Suprapubic skin (tissue), 4 donors: Measurements from ENCODE around the gene BOLA1. TPM values are rescaled to one million over a fixed set of nuclear protein-coding genes. Genes with fewer than 3 reads are reported as not detected.

Experiments
- DNase-seq, 2 donors: peaks; one replicate each; pipeline ENCODE4 v3.0.0-alpha.2; 2019; ENCODE audit warnings: low spot score in 2 of 2
- H3K27ac ChIP-seq: fragments of 200-600 bp; sonication (generic); one replicate; pipeline ENCODE4 v1.5.1; 2019
- H3K27me3 ChIP-seq: fragments of 200-600 bp; sonication (generic); one replicate; pipeline ENCODE4 v1.5.1; 2019
- H3K36me3 ChIP-seq: fragments of 200-600 bp; sonication (generic); one replicate; pipeline ENCODE4 v1.5.1; 2019
- H3K4me1 ChIP-seq: fragments of 200-600 bp; sonication (generic); one replicate; pipeline ENCODE4 v1.5.1; 2019
- H3K4me3 ChIP-seq: fragments of 200-600 bp; sonication (generic); one replicate; pipeline ENCODE4 v1.5.1; 2019; ENCODE audit warnings: mild to moderate bottlenecking
- H3K9me3 ChIP-seq: fragments of 200-600 bp; sonication (generic); one replicate; pipeline ENCODE4 v1.5.1; 2019
- CTCF ChIP-seq, 2 donors: fragments of 200-600 bp in 1 of 2; fragments of 450-650 bp in 1 of 2; sonication (generic) in 1 of 2; IDR thresholded peaks; one replicate each; pipeline ENCODE4 v1.5.1; 2016 to 2019; ENCODE audit warnings: antibody characterized with exemption in 2 of 2, mild to moderate bottlenecking in 1 of 2, moderate library complexity in 1 of 2
- EP300 ChIP-seq: sonication (generic); formaldehyde crosslinking; IDR thresholded peaks from one replicate; pipeline ENCODE4 v1.6.1; 2017; ENCODE audit warnings: antibody characterized with exemption
- POLR2A ChIP-seq, 2 donors: fragments of 450-650 bp; IDR thresholded peaks; one replicate each; pipeline ENCODE4 v1.6.1; 2017; ENCODE audit warnings: antibody characterized with exemption in 2 of 2, mild to moderate bottlenecking in 2 of 2, moderate library complexity in 2 of 2
- POLR2AphosphoS5 ChIP-seq, 3 donors: sonication (generic); formaldehyde crosslinking; IDR thresholded peaks; one replicate each; pipeline ENCODE4 v1.6.1; 2017; ENCODE audit warnings: antibody characterized with exemption in 3 of 3
- WGBS: methylation state at CpG from one replicate; pipeline ENCODE4 v1.1.5; 2018; 5-methylcytosine and 5-hydroxymethylcytosine counted together
- total RNA-seq, 4 donors: library from RNA; depleted of rRNA; stranded (reverse); fragments of >200 nt; gene quantifications; one replicate each; pipeline ENCODE4 v1.1.0, GENCODE V29; 2016

BOLA1 gene
- total RNA-seq, 4 donors from 2014 or later = 21.7 to 42.1 (median 33.1) TPM

GRCh38 chr1:149887456-149888246, 11.7 kb upstream of the BOLA1 start:
- Histone ChIP-seq H3K4me3 (peak overlapping the region; percentile 85), H3K36me3 (no peaks in the 10 kb centered on the region), H3K27me3 (no peaks in the 10 kb centered on the region), H3K9me3 (no peaks in the 10 kb centered on the region), H3K27ac (peak overlapping the region; percentile 100), H3K4me1 (peaks cover 34% of the 10 kb centered on the region)
- under 1% methylated on average over 46 of the region's 46 CpGs for WGBS
- TF ChIP-seq CTCF (IDR thresholded peaks at IDR 0.05) = no peak
- TF ChIP-seq POLR2A (IDR thresholded peaks at IDR 0.05) = peak; percentile 77 to 85
- peak; percentile 82 to 92 (median 89) for TF ChIP-seq POLR2AphosphoS5 (IDR thresholded peaks at IDR 0.05)
- DNase-seq = peak; percentile 94 to 95

- TF ChIP-seq POLR2A (IDR thresholded peaks at IDR 0.05) (no peak), EP300 (no peak), CTCF (IDR thresholded peaks at IDR 0.05) (peak; percentile 58 to 63), POLR2AphosphoS5 (IDR thresholded peaks at IDR 0.05) (peak in 1 of 3 donors; percentile 5)
- H3K27me3 ChIP-seq = no peaks in the 10 kb centered on the region
- H3K4me1 ChIP-seq = peaks cover 34% of the 10 kb centered on the region
- DNase-seq = peak; percentile 90
- H3K9me3 ChIP-seq = no peaks in the 10 kb centered on the region
- 1% methylated on average over 28 of the region's 28 CpGs for WGBS
- H3K36me3 ChIP-seq = no peaks in the 10 kb centered on the region
- H3K27ac ChIP-seq = peak overlapping the region; percentile 100
- peak overlapping the region; percentile 85 for H3K4me3 ChIP-seq
Measured at GRCh38 chr1:149888247-149888998, 10.9 kb upstream of the BOLA1 start.

- peak overlapping the region; percentile 100 for H3K27ac ChIP-seq
- WGBS = 8% methylated on average over 6 of the region's 6 CpGs
- no peaks in the 10 kb centered on the region for H3K9me3 ChIP-seq
- no peaks in the 10 kb centered on the region for H3K36me3 ChIP-seq
- H3K4me1 ChIP-seq = peaks cover 29% of the 10 kb centered on the region
- TF ChIP-seq POLR2AphosphoS5 (IDR thresholded peaks at IDR 0.05) (no peak), POLR2A (IDR thresholded peaks at IDR 0.05) (no peak), EP300 (no peak), CTCF (IDR thresholded peaks at IDR 0.05) (no peak)
- H3K4me3 ChIP-seq = peak overlapping the region; percentile 85
- no peak for DNase-seq
- H3K27me3 ChIP-seq = no peaks in the 10 kb centered on the region
Measured at GRCh38 chr1:149888999-149889289, 10.4 kb upstream of the BOLA1 start.

GRCh38 chr1:149896575-149896974, 2.8 kb upstream of the BOLA1 start:
- Histone ChIP-seq H3K4me3 (no peak overlapping the region), H3K27me3 (no peaks in the 10 kb centered on the region), H3K4me1 (peaks cover 9% of the 10 kb centered on the region), H3K27ac (no peak overlapping the region), H3K36me3 (no peaks in the 10 kb centered on the region), H3K9me3 (no peaks in the 10 kb centered on the region)
- no peak for TF ChIP-seq EP300
- no peak for DNase-seq
- WGBS = 94% methylated on average over 4 of the region's 4 CpGs

- no peak overlapping the region for H3K27ac ChIP-seq
- no peaks in the 10 kb centered on the region for H3K9me3 ChIP-seq
- peaks cover 9% of the 10 kb centered on the region for H3K4me1 ChIP-seq
- no peaks in the 10 kb centered on the region for H3K27me3 ChIP-seq
- TF ChIP-seq POLR2A (IDR thresholded peaks at IDR 0.05) (no peak), CTCF (IDR thresholded peaks at IDR 0.05) (no peak), POLR2AphosphoS5 (IDR thresholded peaks at IDR 0.05) (no peak), EP300 (no peak)
- no peak overlapping the region for H3K4me3 ChIP-seq
- DNase-seq = no peak
- no peaks in the 10 kb centered on the region for H3K36me3 ChIP-seq
- WGBS = 77% methylated on average over 5 of the region's 5 CpGs
Measured at GRCh38 chr1:149903836-149904491, 4.6 kb downstream of the BOLA1 start.
